UCSD-AML1 (cell line): ENCODE data around the gene TDRD6.
"Not testable (repeated sequence)": the region's sequence is repeated elsewhere in the genome, so short reads cannot be mapped to it uniquely, and the experiment has no call there.

Source experiments
- DNase-seq: peaks from one replicate; lab custom pipeline; 2025; ENCODE audit not compliant: unreplicated experiment; lab: John Stamatoyannopoulos, UW

Gene TDRD6, protein sequence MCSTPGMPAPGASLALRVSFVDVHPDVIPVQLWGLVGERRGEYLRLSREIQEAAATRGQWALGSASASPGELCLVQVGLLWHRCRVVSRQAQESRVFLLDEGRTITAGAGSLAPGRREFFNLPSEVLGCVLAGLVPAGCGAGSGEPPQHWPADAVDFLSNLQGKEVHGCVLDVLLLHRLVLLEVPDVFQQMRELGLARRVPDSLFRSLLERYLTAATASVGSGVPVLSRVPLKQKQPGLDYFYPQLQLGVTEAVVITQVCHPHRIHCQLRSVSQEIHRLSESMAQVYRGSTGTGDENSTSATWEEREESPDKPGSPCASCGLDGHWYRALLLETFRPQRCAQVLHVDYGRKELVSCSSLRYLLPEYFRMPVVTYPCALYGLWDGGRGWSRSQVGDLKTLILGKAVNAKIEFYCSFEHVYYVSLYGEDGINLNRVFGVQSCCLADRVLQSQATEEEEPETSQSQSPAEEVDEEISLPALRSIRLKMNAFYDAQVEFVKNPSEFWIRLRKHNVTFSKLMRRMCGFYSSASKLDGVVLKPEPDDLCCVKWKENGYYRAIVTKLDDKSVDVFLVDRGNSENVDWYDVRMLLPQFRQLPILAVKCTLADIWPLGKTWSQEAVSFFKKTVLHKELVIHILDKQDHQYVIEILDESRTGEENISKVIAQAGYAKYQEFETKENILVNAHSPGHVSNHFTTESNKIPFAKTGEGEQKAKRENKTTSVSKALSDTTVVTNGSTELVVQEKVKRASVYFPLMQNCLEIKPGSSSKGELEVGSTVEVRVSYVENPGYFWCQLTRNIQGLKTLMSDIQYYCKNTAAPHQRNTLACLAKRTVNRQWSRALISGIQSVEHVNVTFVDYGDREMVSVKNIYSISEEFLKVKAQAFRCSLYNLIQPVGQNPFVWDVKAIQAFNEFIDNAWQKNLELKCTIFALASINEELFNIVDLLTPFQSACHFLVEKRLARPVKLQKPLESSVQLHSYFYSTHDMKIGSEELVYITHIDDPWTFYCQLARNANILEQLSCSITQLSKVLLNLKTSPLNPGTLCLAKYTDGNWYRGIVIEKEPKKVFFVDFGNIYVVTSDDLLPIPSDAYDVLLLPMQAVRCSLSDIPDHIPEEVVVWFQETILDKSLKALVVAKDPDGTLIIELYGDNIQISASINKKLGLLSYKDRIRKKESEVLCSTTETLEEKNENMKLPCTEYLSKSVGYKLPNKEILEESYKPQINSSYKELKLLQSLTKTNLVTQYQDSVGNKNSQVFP (N-terminal part only)

DNA sequence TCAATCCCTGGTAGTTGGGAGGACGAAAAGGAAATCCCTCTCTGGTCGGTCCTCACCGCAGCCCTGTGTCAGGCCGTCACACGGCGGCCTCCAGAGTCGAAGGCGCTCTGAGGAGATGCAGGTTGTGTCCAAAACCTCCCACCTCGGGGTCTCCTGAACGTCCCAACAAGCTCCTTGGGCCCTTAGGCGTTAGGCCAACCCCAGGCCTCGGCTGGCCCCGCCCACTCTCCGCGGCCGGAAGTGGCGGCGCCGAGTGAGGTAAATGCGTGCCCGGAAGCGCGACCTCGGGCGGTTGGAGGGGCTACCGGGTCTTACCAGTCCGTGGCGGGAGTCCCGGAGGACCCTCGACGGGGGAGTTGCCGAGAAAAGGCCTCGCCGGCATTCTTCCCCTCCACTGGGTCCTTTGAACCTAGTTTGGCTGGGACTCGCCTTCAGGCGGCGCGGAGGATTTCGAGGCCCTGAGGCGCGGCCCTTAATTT, at the start of gene TDRD6:
Gene TDRD6, plus strand, starts transcription at position 267 of the 479 bp plus-strand sequence. CDS start 244 bp downstream, outside the sequence.
- DNase-seq, result no peak

DNA sequence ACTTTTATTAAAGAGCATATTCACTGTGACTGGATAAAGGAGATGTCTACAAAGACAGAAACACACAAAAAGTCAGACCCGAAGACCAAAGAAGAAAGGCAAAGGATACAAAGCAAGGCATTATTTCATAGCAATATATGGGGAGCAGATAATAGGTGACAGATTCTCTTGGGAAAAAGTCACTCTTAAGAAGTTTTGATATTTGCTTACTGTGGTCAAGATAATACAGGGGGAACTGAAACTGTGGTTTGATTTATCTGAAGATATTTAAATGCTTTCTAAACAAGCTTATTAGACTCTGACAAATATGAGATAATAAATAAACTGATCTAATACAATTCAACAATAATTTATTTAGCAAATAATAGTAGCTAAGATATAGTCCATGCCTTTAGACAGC, 49.8 kb upstream of the TDRD6 start:
- DNase-seq, result no peak

DNA sequence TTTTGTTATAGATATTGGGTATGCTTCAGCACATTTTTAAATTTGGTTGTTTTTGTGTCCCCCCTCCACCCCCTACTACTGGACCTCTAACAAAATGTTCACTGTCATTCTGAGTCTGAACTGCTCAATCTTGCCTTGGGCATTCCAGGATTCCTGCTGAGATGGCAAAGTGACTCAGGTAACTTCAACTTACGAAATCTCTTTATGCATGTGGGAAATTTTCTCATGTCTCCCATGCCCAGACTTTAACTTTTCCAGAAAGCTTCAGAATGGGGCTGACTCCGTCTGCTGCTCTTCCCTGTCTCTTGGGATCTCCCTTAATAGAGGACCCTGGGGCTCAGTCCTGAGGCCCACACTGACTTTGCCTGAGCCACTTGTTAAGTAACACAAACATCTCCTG, 49.0 kb upstream of the TDRD6 start:
- DNase-seq, result no peak

DNA sequence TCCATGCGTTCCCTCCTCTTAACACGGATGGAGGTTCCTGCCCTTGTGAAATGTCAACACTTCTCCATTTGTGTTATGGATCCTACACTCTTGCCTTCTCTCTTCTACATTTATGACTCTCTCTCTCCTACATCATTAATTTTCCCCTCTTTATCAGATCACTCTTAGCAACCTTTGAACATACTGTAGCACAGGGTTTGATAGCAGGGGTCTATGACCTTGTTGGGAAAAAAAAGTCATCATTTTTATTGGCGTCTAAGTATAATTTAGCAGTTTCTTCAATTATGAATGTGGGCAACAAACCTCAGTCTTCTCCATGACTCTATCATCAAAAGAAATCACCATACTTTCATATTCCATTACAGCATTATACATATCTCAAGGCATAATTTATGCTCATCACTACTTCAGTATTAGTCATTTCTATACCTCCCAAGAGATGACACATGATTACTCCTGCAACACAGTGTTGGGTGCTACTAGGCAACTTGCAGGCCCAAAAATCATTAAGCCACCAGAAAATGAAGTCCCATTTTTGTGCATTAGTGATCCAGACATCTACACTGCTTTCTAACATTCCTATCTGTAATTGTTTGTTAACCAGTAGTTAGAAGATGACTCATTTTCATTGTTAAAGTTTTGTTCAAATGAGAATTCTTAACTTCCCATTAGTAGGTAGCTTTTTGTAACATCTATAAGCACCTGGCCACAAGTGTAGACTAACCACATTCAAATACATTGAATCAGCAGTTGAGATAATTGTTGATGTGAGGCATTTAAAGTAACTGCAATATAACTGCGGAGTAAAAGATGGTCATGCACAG, 44.5 kb upstream of the TDRD6 start:
- DNase-seq, result no peak

DNA sequence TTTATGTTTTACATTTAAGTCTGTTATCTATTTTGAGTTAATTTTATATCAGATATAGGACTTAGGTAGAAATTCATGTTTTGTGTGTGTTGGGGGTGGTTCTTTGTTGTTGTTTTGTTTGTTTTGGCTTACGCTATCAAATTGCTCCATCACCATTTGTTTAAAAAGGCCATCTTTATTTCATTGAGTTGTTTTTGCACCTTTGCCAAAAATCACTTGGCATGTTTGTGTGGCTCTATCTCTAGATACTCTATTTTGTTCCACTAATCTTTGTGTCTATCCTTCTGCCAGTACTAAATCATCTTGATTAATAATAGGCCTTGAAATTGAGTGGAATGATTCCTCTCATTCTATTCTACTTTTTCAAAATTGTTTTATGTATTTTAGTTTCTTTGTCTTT, 42.4 kb upstream of the TDRD6 start:
- no peak for DNase-seq

DNA sequence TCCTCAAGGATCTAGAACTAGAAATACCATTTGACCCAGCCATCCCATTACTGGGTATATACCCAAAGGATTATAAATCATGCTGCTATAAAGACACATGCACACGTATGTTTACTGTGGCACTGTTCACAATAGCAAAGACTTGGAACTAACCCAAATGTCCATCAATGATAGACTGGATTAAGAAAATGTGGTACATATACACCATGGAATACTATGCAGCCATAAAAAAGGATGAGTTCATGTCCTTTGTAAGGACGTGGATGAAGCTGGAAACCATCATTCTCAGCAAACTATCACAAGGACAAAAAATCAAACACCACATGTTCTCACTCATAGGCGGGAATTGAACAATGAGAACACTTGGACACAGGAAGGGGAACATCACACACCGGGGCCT, 39.6 kb upstream of the TDRD6 start:
- DNase-seq, result not testable (repeated sequence)

DNA sequence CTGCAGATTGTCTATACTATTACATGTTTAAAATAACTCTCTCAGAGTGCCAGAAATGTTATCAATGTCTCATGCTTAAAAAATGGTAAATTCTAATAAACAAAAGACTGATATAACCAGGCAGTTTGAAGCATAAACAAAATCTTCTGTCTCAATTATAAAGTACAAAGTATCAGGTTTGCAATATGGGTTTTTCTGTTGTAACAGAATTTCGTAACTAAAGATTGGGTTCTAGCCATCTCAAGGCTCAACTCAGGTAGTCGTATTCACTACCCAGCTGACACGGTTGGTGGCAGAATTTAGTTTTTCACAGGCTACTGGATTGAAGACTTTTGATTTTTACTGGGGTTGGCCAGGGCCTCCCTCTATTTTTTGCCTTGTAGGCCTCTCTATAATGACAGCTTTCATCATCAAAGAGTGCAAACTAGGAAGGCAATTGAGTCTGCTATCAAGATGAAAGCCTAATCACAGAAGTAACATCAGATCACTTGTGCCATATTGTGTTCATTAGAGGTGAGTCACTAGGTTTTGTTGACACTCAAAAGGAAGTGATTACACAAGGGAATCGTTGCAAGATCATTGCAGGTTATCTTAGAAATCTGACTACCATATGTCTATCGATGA, 38.7 kb upstream of the TDRD6 start:
- no peak for DNase-seq

DNA sequence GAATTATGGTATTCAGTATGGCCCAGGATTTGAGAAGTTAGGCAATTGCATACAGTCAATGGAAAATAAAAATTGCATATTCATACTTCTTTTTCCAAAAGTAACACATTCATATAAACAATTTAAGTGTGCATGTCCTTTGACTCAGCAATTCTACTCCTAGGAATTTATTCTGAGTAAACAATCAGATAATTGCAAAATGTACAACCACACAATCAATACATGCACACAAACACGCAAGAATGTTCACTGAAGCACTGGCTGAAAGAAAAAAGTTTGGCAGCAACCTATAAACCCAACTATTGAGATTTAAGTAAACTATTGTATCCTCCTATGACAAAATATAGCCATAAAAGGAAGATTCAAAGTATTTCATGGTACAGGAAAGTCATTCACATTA, 36.7 kb upstream of the TDRD6 start:
- no peak for DNase-seq

DNA sequence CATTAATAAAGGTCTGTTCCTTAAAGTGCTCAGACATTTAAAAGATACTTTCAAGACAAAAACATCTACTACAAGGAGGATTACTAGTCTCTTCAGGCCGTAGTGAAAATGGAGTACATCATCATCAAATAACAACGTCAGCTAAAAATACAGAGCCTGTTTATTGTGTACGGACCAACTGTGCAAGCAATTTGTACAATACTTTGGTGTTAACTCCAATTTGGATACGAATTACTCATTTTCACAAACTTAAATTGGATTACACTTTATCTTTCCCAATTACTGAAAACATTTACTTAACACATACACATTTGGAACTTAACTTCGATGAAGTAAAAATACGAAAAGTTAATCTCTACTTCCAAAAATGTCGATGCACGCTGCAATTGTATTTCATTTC, 35.9 kb upstream of the TDRD6 start:
- no peak for DNase-seq

DNA sequence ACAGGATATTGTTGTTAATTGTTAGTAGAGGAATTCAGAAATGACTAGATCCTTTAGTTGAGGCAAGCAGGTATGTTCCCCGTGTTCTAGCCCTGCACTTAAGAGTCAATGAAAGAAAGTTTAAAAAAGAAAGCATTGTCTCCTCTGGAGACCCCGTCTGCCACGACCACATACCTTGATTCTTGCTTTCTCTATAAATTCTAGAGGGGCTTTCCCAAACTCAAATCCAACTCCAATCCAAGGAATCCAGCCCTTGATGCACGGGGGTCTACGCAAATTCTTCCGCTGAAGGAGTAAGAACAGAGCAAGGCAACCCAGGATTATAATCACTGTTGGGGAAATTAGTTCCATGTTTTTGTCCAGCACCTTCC, 35.5 kb upstream of the TDRD6 start:
- no peak for DNase-seq

DNA sequence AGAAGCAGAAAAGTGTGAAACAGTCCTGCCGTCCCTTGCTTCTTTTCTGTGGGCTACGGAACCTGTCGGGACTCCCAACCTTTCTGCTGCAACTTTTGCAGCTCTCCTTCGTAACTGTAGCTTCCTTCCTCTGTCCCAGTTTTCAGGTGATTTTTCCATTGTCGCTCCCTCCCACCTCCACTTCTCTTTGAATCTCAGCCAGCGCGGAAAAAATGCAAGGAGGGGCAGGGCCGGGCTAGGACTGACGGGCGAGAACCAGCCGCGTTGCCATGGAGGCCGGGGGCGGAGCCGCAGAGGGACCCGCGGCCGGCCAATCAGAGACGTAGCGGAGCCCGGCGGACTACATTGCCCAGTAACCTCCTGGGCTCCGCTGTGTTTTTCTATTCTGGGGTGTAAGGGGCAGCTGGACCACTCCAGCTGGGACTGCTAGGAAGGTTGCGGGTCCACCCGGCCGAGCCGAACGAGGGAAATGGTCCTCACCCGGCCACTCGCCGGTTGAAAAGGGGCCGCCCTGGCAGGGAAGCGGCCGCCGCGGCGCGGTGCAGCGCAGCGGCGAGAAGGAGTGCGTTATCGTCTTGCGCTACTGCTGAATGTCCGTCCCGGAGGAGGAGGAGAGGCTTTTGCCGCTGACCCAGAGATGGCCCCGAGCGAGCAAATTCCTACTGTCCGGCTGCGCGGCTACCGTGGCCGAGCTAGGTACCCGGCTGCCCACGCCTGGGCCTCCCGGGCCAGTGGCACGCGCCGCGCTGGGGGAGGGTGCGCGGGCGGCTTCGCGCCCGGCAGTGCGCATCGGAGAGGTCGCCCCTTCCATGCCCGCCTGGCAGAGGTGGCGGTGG, 34.9 kb upstream of the TDRD6 start, which contains the start of the genes CYP39A1 and SLC25A27:
Gene CYP39A1, minus strand, starts transcription at position 216 of the 836 bp plus-strand sequence. CDS start 236 bp downstream, outside the sequence.
Gene SLC25A27, plus strand, starts transcription at position 373 of the 836 bp plus-strand sequence. Its CDS starts 218 bp downstream, at position 591.
- DNase-seq, result peak; percentile 77

DNA sequence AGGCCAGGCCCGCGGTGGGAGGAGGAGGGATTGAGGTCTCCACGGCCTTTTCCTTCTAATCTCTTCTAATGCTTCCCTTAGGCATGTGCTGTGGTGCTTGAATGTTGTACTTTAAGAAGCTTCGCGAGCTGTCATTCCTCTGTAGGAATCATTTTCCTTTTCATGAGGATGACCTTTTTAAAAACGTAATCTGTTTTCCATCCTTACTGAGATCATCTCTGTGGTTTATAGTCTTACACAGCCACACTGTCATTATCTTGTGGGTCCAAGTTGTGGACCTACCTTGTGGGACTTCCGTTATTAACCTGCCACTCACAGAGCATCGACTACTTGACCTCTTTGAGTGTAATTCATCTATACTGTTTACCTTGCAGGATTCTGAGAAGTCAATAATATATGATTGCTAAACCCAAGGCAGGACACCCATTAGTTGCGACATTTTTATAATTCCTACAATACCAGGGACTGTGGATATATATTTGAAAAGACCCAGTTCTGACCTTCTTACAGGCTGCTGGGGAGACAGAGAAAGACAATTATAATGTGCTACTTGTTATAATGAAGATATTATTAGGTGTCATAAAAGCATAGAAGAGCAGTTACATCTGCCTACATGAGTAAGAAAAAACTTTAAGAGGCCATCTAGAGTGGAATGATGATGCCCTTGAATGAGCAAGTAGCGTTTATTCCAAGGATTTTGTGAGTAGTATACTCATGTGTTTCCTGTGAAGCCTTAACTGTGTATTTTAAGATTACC, 34.1 kb upstream of the TDRD6 start:
- no peak for DNase-seq

DNA sequence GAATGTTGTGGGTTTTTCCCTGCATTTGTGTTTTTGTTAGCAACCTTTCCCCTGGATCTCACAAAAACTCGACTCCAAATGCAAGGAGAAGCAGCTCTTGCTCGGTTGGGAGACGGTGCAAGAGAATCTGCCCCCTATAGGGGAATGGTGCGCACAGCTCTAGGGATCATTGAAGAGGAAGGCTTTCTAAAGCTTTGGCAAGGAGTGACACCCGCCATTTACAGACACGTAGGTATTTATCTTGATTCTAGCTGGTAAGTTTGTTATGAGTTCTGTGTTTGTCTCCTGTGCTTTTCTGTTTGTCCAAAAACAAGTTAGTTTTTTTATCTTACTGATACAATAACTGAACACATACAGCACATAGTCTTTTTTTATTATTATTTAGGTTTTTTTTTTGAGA, 31.9 kb upstream of the TDRD6 start:
- DNase-seq, result no peak

DNA sequence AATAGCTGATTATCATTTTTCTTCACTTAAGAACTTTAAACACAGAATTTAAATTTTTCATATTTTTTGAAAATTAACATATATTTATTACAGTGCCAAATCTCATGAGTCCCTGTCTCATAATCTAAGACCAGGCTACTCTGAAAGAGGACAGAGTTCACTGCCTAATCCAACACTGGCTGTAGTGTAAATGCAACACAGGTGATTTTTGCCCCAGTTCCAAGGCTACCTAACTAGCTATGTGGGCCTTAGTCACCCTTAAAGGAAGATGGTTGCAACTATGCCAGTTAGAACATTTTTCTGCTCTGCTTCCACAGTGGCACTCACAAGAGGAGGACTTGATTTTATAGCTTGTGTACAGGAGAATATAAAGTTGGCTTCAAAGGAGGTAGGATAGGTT, 30.0 kb upstream of the TDRD6 start:
- DNase-seq, result no peak

DNA sequence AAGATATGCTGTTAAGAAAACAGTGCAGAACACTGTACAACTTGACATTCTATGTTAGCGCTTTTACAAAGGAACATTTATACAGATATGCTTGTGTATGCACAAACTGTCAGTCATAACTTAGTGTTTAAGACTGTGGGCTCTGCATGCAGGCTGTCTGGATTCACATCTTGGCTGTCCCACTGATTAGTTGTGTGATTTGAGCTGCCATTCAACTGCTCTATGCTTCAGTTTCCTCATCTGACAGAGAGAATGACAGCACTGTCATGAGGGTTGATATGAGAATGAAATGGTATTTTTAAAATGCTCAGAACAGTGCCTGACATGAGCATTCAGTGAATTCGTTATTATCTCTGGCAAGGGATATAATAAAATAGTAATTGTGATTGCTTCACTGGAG, 26.2 kb upstream of the TDRD6 start:
- no peak for DNase-seq

DNA sequence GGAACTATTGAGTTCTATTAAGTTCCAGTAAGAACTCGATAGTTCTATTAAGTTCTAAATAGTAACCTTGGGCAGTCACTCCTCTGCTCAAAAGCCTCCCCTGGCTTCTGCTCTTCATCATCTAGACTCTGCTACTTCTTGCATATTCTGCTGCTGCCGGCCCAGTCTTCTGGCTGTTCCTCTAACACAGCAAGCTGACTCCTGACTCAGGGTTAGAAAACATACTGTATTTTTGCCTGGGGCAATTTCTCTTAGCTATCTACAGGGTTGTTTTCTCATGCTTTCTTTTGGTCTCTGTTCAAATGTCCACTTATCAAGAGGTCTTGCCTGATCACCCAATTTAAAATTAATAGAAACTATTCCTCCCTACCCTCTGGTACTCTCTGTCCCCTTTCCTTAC, 20.3 kb upstream of the TDRD6 start:
- no peak for DNase-seq

DNA sequence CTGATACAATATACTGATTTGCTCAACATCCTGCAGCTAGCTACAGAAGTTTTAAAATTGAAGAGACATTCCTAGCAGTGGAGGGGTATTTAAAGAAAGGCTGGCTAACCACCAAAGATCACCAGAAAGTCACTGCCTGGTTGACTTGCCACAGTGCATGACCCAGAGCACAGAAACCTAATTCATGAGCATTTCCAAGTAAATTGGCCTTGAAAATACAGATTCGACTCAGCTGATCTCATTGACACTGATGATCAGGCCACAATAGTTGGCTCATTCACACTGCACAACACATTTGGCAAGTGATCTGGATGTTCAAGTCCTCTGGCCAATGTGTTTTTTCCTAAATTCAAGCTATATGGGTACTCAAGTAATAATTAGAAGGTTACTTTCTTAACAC, 13.3 kb upstream of the TDRD6 start:
- no peak for DNase-seq
